GM18498 (cell line): ENCODE measurements around the gene GAB1.

Experiments
- ATAC-seq: cut with Tn5 transposase; IDR thresholded peaks from one replicate; pipeline ENCODE4 v1.9.1; 2021; ENCODE audit warnings: mild to moderate bottlenecking, moderate library complexity; ENCODE audit not compliant: unreplicated experiment

GAB1 gene

DNA sequence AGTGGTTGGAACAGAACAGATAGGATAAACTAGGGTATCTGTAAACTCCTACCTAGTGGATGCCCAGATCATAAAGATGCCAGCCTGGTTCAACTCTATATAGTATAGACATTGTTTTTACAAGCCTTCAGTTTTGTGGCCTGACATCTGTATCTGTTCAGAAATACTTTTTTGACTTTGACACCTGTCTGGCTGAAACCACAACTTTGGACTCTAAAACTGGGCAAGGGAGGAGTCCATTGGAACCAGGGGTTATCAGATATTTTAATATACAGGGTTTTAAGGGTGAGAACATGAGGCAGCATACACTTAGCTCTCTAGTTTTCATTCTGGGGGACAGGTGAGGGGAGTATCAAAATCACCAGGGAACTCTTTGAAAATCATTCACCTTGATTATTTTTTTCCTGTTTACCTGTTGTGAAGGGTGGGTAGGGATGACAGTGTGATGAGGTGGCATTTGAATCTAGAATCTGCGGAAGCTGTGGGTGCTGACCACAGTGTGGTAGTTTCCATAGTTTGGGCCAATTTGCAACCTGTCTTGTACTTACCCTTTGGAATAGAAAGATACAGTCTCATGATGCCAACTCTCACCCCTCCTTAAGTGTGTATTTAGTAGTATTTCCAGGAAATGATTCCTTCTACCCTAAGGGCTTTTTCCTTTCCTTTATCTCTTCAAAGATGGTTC is 20.6 kb downstream of the GAB1 start:
- ATAC-seq = peak; percentile 35

DNA sequence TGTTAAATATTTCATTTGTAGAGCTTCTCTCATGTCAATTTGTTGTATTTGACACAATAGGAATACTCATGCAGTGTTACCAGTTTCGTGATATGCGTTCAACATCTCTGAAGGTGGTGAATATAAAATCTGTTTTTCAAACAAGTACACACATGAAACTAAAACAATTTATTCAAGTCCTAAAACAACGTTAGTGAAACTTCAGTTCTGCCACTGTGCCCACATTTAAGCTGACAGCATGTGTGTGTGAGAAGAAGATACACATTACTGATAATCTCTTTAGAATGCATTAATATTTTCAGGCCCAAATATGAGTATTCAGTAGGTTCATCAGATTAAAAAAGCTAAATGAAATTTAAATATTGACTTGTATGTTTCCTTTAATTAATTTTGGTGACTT is 21.7 kb downstream of the GAB1 start:
- ATAC-seq = no peak

DNA sequence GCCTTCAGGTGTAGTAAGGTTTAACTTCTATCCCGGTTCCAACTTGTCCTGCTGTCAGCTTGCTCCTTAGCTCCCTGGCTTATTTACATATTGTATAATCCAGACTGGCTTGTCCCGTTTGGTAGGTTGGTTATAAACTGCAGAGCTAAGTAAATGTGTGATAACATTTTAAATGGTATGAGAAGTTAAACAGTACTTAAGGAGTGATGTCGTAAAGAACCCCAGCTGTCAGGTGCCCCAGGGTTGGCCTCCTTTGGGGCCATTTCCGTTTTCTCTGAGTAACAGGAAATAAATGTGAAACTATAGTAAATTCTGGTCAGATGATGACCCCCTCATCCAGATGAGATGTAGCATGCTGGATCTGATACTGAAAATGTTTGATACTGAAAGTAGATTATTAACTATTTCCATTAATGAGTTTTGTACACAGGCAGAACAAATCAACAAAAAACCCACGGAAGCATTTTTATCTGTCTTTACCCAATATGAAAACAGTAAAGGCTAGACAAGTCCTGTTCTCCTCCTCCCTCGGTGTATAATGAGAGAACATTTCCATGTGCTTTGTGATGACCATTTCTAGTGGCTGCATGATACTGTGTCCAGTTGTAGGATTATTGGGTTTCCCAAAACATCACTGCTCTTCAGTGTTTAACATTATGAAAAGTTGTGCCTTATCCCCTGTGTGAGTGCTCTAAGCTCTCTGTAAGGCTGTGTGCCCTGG is 22.4 kb downstream of the GAB1 start:
- peak; percentile 79 for ATAC-seq

DNA sequence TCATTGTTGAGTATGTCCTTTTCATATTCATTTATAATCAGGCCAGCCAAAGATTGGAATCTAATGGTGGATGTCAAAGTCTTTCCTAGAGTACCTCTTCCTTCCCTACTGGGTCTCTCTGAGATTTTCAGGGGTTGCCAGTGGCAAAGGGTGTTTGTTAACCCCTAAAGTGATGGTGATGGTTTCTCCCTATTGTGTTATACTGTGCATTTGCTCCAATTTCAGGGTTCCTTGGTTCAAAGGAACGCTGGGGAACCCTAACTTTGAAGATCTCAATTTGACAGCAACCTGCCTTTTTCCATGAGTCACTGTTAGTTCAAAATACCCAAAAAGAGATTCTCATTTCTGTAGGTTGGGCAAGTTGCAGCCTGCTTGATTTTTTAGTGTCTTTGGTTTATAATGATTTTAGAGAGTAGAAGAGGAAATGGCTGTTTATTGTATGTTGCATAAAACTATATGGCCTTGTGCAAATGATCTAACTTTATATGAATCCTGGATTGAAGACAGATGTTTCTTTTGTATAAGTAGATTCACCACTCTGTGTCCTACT is 23.0 kb downstream of the GAB1 start:
- no peak for ATAC-seq

DNA sequence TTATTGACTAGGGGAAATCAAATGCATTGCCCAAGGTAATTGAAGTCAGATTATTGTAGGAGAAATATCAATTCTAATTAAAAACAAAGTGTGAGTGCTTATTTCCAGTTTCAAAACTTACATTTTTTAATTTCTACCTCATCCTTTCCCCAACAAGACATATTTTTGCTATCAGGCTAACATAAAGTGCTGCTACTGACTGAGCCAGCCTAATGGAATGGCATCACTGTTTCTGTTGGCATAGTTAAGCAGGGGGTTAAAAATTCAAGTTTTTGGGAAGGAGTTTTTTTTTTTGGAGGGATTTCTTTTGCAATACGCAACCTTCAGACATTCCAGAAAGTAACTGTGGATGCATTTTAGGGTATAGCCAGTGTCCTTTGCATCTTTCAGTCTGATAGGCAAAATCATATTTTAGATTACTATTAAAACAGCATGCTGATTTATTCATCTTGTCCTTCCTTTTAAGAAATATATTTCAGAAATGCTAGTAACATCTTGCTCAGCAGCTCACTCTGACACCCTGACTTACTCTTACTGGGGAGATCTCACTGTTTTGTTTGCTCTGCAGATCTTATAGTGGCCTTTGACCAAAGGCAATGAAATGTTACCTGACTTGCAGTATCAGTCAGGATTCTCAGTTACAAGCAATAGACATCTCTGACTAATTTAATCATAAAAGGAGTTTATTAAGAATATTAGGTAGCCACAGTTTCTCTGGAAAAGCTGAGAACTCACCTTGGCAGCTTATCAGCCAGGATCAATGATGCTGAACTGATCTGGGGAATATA is 24.4 kb downstream of the GAB1 start:
- ATAC-seq = no peak

DNA sequence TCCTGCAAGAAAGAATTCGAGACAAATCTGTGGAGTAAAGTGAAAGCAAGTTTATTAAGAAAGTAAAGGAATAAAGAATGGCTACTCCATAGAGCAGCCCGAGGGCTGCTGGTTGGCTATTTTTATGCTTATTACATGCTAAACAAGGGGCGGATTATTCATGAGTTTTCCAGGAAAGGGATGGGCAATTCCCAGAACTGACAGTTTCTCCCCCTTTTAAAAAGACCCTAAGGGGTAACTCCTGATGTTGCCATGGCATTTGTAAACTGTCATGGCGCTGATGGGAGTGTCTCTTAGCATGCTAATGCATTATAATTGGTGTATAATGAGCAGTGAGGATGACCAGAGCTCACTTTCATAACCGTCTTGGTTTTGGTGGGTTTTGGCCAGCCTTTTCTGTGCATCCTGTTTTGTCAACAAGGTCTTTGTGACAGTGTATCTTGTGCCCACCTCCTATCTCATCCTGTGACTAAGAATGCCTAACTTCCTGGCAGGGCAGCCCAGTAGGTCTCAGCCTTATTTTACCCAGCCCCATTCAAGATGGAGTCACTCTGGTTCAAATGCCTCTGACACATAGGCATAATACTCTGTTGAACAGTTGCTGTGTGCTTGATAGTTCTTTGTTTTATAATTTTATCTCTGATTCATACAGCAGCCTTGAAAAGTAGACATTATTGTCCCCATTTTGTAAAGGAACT is 25.8 kb downstream of the GAB1 start:
- no peak for ATAC-seq

DNA sequence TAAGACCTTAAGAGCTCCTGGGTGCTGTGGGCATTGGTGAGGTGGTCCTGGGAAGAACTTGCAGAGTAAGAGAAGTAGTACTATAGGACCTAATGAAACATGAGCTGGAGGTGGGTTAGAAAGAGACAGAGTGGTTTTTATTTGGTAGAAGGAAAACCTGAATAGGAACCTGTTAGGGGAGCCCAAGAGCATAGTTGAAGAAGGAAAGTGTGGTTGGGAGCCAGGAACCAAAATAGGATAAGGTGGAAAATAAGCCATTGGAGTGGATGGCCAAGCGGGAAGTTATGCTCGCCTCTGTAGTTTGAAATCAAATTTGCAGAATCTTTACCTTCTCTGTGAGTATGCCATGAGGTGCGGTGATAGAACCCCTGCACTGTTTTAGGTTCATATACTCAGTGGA is 26.7 kb downstream of the GAB1 start:
- ATAC-seq = no peak

DNA sequence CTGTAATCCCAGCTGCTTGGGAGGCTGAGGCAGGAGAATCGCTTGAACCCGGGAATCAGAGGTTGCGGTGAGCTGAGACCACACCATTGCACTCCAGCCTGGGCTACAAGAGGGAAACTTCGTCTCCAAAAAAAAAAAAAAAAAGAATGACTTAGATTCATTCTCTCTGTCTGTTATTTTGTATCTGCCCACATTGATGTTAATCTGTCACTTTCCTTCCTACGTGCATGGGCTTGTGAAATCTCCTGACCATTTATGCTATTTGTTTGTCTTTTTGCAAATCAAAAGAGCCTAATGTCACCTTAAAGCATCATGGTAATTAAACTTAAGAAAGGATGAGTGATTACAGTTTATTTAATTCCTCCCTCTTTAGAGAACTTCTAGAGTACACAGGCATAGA is 27.4 kb downstream of the GAB1 start:
- ATAC-seq = no peak

DNA sequence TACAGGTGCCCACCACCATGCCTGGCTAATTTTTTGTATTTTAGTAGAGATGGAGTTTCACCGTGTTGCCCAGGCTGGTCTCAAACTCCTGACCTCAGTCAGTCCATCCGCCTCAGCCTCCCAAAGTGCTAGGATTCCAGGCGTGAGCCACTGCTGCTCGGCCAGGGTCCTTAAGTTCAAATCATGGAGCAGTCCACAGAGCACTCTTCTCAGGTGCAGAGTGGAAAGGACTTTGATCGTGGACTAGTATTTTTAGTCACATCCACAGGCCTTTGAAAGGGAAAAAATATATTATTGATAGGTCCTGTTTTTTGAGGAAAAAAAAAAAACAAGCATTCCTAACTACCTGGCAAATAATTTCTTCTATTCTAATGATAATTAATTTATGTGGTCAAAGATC is 31.2 kb downstream of the GAB1 start:
- no peak for ATAC-seq

DNA sequence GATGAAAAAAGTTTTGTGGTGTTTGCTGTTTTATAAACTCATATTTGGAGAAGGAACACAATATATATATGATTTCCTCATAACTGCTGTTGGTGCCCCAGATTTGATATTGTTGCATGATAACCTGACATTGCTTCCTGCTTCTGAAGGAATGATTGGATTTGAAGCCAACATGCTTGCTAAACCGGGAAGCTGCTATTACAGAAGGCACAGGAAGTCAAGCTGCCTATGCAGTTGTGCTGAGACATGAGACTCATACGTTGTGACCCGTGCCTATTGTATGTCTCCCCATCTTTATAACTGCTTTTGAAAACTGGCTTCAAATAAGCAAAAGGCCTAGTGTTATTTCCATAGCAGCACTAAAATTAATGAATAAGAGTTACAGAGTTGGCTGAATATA is 32.9 kb downstream of the GAB1 start:
- ATAC-seq = no peak

DNA sequence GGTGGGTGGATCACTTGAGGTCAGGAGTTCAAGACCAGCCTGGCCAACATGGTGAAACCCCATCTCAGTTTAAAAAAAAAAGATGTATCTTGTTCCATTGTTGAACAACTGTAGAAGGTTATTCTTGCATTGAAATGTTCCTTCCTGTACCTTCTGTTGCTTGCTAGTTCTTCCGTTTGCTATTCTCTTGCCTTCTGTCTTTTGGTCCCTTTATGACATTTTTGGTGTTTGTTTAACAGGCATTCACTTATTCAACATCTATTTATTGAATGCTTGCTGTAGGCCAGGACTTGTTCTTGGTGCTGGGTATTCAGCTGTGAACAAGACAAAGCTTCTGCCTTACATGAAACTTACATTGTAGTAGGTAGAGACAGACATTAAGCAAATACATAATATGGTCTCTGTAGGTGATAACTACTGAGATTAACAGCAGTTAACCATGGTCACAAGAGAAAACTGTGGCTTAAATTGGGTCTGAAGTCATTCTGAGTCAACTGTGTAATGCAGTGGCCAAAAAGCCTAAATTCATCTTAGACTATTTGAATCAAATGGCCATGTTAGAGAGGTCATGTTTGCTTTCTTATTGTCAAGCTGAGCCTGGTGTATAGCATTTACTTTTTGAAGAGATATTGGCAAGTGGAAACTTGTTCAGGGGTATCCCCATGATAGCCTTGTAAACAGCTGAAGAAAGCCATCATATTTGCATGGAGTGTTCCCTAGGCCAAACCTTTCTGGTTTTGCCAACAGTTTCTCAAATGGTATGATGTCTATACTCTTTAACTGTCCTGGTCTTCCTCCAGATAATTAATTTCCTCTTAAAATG is 35.6 kb downstream of the GAB1 start:
- ATAC-seq = peak; percentile 65

DNA sequence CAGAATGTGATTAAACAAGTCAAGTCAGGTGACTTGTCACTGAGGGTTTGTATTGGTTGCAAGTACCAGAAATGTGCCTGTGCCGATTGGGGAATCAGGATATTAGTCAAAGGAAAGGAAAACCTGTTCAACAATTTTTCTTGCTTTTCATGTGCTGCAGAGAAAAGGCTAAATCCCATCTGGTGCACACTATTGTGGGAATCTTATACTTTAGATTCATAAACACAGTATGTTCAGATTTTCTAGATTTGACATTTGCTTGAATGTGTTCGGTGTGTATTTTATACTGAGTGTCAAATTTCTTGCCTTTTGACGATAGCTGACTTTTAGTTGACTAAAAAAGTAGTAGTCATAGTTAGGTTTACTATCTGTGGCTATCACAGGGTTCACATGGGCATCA is 37.6 kb downstream of the GAB1 start:
- no peak for ATAC-seq

DNA sequence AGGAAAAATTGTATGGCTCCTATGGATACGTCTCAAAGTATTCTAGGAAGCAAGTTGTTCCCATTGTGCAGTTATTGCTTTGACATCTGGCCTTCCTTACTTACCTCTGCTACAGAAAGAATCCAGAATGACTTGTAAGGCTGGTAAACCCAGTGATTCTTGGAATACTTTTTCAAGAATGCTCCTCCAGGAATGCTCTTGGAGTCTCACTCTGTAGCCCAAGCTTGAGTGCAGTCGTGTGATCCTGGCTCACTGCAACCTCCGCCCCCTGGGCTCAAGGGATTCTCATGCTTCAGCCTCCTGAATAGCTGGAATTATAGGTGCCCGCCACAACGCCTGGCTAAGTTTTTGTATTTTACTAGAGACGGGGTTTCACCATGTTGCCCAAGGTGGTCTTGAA is 38.1 kb downstream of the GAB1 start:
- no peak for ATAC-seq

DNA sequence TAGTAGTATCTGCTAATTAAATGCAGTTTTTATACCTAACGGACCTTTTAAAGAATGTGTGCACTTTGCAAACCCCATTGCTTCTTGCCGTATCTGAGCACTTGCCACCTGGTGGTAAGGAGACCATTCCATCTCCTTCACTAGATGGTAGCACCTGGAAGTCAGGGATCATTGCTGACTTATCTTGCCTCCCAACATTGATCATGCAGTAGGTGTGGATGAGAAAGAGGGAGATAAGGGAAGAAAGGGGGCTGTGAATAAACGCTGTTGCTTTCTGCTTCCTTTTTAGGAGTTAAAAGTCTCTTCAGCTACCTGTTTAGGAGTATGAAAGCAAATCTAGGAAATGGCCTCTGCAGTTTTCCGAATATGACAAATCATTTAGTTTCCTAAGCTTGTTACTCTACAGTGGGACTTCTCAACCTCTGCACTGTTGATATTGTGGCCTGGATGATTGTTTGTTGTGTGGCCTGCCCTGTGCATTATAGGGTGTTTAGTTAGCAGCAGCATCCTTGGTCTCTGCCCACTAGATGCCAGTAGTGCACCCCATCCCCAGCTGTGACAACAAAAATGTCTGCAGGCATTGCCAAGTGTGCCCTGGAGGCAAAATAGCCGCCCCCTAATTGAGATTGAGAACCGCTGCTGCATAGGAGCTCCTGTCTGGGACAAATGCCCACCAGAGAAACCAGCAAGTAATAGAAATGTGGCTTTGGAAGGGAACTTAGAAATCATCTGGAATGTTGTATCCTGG is 38.8 kb downstream of the GAB1 start:
- peak; percentile 53 for ATAC-seq

DNA sequence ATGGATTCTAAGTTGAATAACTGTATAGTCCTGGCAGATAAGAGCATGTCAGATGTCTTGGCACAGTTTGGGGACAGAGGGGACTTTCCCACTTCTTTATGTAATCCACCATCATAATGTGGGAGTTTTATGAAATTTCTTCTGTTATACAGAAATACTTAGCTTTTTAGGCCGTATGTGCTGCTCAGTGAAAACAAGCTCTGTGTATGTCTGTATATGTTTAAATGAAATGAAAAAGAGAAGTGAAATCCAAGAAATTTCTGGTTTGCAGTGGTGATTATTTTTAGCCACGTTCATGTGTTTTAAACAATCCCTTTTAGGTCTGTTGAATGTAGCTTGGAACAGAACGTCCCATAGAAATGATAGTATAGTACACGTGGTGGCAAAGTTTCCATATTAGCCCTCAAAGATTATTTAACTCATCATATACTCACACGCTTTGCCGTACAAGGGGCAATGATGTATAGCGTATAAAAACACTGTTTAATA is 41.0 kb downstream of the GAB1 start:
- ATAC-seq = peak; percentile 43

DNA sequence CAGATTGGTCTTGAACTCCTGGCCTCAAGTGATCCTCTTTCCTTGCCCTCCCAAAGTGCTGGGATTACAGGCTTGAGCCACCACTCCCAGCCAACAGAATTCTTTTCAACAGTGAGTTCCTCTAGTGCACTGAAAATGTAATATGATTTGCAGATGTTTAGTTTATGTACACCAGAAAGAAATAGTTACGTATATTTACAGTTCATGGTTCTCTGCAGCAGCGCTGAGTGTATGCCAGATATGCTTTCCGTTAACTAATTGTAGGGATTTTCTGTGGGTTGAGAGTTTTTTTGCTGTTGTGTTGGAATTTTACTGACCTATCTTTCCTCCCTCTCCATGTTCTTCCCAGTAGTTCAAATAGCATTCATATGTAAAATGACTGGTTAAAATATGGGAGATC is 44.0 kb downstream of the GAB1 start:
- no peak for ATAC-seq

DNA sequence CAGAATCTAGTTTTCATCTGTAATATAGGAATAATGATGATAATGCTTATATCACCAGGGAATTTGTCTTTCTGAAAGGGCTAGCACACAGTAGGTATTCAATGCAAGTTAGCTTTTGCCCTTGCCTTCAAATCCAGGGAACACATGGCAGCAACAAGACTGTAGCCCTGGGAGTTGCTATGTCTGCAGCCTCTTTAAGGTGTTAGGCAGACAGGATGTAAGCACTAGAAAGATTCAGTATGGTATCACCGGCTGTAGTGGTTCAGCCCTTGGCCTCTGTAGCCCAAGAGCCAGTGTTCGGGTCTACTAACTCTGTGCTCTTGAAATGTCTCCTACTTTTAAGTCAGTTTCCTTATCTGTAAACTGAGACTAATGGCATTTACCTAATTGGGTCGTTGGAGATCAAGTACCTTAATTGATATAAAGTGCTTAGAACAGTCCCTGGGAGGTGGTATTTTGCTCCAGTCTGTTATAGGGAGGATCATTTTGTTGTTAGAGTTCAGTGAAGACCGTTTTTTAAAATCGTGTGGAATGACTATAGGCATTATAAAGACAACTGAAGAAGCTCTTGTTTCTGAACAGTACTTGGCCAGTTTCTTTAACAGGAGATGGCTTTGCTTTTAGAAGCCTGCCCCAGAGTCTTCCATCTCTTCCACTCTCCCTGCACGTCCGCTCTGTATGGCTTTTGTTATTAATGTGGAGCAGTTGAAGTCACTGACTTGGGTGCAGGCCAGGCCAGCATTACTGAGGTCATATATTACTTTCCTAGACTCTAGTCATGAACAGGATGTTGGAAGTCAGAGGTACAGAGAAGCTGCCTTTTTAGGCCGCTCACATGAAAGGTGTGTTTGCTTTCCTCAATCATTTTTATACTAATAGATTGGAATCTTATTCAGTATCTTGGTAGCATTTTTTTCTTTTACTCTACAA is 44.8 kb downstream of the GAB1 start:
- ATAC-seq = peak; percentile 67

DNA sequence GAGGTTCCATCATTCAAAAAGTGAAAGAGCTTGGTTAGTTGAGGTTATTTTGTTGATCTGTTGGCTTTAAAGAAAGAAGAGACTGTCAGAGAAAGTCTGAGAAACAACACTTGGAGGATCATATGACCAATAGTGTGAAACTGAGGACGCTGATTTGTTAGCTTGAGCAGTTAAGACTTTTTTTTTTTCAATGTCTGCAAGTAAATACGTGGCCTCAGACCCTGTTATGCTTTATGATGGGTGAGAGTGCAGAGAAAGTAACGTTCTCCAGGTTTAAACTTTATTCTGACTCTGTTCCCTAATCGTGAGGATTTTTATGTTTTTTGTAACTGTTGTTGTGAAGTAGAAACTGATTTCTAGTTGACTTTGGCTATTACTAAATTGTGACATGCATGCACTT is 45.9 kb downstream of the GAB1 start:
- ATAC-seq = peak; percentile 25
